Mesendoderm (in vitro differentiated cells): ENCODE data around the gene BCDIN3D.
"Not testable (repeated sequence)": the region's sequence is repeated elsewhere in the genome, so short reads cannot be mapped to it uniquely, and the experiment has no call there.

Source experiments
- DNase-seq: peaks from one replicate; pipeline ENCODE4 v3.0.0; 2013
- H2AK5ac ChIP-seq: 2 replicates; pipeline ENCODE4 v1.6.1; 2013; ENCODE audit warnings: low read length, inconsistent platforms
- H2BK120ac ChIP-seq: 2 replicates; pipeline ENCODE4 v1.6.1; 2013; ENCODE audit warnings: low read depth, mild to moderate bottlenecking, low read length, moderate library complexity, mixed read lengths
- H2BK15ac ChIP-seq: replicated peaks from 2 replicates; pipeline ENCODE4 v1.6.1; 2013; ENCODE audit warnings: low read depth, mild to moderate bottlenecking, moderate library complexity
- H2BK5ac ChIP-seq: 2 replicates; pipeline ENCODE4 v1.6.1; 2013; ENCODE audit warnings: low read length, inconsistent platforms
- H3K18ac ChIP-seq: 2 replicates; pipeline ENCODE4 v1.6.1; 2013; ENCODE audit warnings: mild to moderate bottlenecking, low read length, mixed read lengths
- H3K23ac ChIP-seq: one replicate; pipeline ENCODE4 v1.6.1; 2013; ENCODE audit warnings: low read length
- H3K27ac ChIP-seq: 2 replicates; pipeline ENCODE4 v1.5.1; 2013; ENCODE audit warnings: low read depth, mild to moderate bottlenecking, inconsistent platforms, low read length, moderate library complexity
- H3K27me3 ChIP-seq: 2 replicates; pipeline ENCODE4 v1.6.1; 2013; ENCODE audit warnings: low read length, control low read depth, mild to moderate bottlenecking, inconsistent platforms; ENCODE audit not compliant: insufficient read depth, poor library complexity
- H3K36me3 ChIP-seq: 2 replicates; pipeline ENCODE4 v1.6.1; 2013; ENCODE audit warnings: low read length, inconsistent platforms; ENCODE audit not compliant: control insufficient read depth, insufficient read depth
- H3K4ac ChIP-seq: one replicate; pipeline ENCODE4 v1.6.1; 2013; ENCODE audit warnings: low read depth, mild to moderate bottlenecking, low read length, moderate library complexity
- H3K4me1 ChIP-seq: 2 replicates; pipeline ENCODE4 v1.6.1; 2013; ENCODE audit warnings: low read depth, low read length, inconsistent platforms; ENCODE audit not compliant: control insufficient read depth
- H3K4me2 ChIP-seq: 2 replicates; pipeline ENCODE4 v1.6.1; 2013; ENCODE audit warnings: low read length
- H3K4me3 ChIP-seq: 2 replicates; pipeline ENCODE4 v1.5.1; 2013; ENCODE audit warnings: mild to moderate bottlenecking, low read length
- H3K56ac ChIP-seq: one replicate; pipeline ENCODE4 v1.6.1; 2013; ENCODE audit warnings: low read length
- H3K79me1 ChIP-seq: 2 replicates; pipeline ENCODE4 v1.6.1; 2013; ENCODE audit warnings: low read length, inconsistent platforms
- H3K79me2 ChIP-seq: 2 replicates; pipeline ENCODE4 v1.6.1; 2013; ENCODE audit warnings: mild to moderate bottlenecking, low read length; ENCODE audit not compliant: control insufficient read depth, insufficient read depth
- H3K9ac ChIP-seq: 2 replicates; pipeline ENCODE4 v1.6.1; 2013; ENCODE audit warnings: low read length, inconsistent platforms
- H4K5ac ChIP-seq: one replicate; pipeline ENCODE4 v1.6.1; 2013; ENCODE audit warnings: low read length
- H4K8ac ChIP-seq: one replicate; pipeline ENCODE4 v1.6.1; 2013; ENCODE audit warnings: low read depth, mild to moderate bottlenecking, control low read depth, low read length, moderate library complexity
- WGBS: extraction: QIAGEN DNeasy Blood & Tissue Kit; methylation state at CpG from one replicate; pipeline ENCODE4 v1.1.7; 2013; ENCODE audit warnings: low lambda C conversion rate, missing lambda C conversion rate; ENCODE audit not compliant: insufficient coverage; ENCODE audit errors: extremely low coverage; 5-methylcytosine and 5-hydroxymethylcytosine counted together

Gene BCDIN3D

DNA sequence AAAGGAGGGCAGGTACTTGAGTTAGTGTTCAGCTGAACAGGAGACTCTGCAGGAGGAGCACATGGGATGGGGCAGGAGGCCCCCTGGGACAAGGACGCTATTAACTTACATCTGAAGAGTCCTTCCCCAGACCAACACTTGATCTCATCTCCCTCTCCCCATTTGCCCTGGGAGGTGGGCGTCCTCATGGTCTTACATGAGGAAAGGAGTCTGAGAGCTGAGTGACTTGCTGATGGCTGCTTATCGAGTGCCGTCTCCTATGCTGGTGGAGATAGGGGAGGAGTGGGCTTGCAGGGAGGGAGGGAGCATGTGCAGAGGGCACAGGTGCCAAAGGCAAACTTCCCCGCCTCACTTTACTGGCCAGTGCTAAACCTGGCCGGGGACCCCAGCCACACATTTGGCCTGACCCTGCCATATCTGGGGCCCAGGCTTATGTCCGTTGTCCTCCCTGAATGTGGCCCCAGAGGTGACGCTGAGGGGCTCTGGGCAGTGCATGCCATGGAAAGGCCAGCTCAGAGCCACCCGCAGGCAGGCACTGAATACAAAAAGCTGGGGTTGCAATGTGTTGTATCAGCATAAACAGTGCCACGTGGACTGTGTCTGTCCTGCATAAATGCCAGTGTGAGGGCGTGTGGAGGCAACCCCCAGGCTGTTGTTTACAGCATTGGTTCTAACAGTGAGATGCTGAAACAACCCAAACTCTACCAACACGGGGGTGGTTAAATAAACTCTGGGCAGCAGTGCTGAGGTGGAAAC, 31.4 kb upstream of the BCDIN3D start:
- Histone ChIP-seq H3K27ac (no peak overlapping the region), H3K27me3 (no peaks in the 10 kb centered on the region), H3K18ac (no peak overlapping the region), H2AK5ac (no peak overlapping the region), H2BK15ac (no peak overlapping the region), H3K4me3 (no peak overlapping the region), H3K23ac (no peak overlapping the region), H2BK120ac (no peak overlapping the region), H4K8ac (no peak overlapping the region), H3K4me2 (no peak overlapping the region), H3K4ac (no peak overlapping the region), H2BK5ac (no peak overlapping the region), H3K9ac (no peak overlapping the region), H4K5ac (no peak overlapping the region), H3K79me2 (no peaks in the 10 kb centered on the region), H3K56ac (no peak overlapping the region), H3K36me3 (no peaks in the 10 kb centered on the region), H3K4me1 (no peaks in the 10 kb centered on the region), H3K79me1 (no peaks in the 10 kb centered on the region)
- DNase-seq, result no peak
- no CpG with 5 or more reads among the region's 12 CpGs for WGBS

DNA sequence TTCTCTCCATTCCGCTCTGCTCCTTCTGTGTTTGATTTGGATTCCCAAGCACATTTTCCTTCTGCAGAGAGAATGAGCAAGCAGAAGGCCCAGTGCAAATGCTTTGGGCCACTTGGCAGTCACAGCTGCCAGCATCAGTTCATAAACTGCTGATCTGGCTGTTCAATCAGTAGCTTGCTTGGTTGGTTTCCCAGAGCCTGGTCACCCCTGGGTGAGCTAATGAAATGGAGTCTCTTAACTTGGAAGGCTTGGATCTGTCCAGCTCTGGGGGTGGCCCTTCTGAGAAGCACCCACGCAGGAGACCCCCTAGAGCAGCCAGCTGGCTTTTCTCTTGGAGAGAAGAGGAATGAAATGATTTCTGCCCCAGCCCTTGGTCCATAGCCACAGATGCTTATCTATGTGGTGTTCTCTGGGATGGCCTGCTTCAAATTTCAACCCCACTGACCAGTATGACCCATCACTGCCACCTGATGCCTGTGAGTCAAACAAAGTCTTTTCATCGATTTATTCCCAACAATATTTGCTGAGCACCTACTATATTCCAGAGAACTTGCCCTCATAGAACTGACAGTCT, 30.5 kb upstream of the BCDIN3D start:
- no peak overlapping the region for H3K4me3 ChIP-seq
- H4K8ac ChIP-seq, result no peak overlapping the region
- no CpG with 5 or more reads among the region's 3 CpGs for WGBS

DNA sequence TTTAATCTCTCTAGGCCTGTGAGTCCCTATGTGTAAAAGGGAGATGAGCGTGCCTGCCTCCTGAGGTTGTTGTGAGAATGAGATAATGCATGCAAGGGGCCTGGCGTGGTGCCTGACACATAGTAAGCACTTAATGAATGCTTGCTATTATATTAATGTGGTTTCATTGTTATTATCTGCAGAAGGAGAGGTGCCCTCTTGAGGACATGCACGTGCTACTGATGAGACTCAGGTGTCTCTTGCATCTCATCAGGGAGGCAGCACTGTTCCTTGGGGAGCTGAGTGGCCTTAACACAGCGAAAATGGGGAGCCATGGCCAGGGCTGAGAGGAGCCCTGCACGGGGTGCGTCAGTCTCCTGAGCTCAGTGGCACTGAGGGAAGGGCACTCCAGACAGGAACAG, 29.9 kb upstream of the BCDIN3D start:
- DNase-seq, result no peak

More for the DNA sequence above, 30.5 kb upstream of the BCDIN3D start:
- Histone ChIP-seq H3K79me2 (no peaks in the 10 kb centered on the region), H3K4me2 (no peak overlapping the region), H2BK120ac (no peak overlapping the region), H3K9ac (no peak overlapping the region), H3K36me3 (no peaks in the 10 kb centered on the region), H3K4ac (no peak overlapping the region), H3K4me1 (no peaks in the 10 kb centered on the region), H2BK15ac (no peak overlapping the region), H2AK5ac (no peak overlapping the region), H2BK5ac (no peak overlapping the region), H3K27me3 (no peaks in the 10 kb centered on the region), H3K27ac (no peak overlapping the region), H3K79me1 (no peaks in the 10 kb centered on the region), H4K5ac (no peak overlapping the region), H3K23ac (no peak overlapping the region), H3K18ac (no peak overlapping the region), H3K56ac (no peak overlapping the region)
- DNase-seq, result no peak

DNA sequence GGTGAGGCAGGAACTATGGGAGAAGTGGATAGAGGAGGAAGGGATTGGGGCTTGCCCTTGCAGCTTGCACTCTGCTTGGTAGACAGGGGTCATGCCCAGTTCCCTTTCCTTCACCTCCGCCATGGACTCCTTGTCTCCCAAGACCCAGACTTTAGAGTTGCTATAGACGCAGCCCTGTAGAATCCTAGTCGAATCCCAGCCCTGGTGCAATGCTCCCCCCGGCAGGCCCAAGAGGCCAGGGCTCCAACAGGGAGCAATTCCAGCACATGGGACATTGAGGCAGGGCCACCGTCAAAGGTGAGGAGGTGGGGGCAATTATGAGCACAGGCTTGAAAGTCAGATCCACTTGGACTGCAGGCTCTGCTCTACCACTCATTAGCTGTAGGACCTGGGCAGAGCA, 29.5 kb upstream of the BCDIN3D start:
- Histone ChIP-seq H3K27ac (no peak overlapping the region), H4K8ac (no peak overlapping the region), H2AK5ac (no peak overlapping the region), H3K23ac (no peak overlapping the region), H3K4me1 (no peaks in the 10 kb centered on the region), H3K36me3 (no peaks in the 10 kb centered on the region), H3K79me1 (no peaks in the 10 kb centered on the region), H4K5ac (no peak overlapping the region), H2BK15ac (no peak overlapping the region), H3K79me2 (no peaks in the 10 kb centered on the region), H3K18ac (no peak overlapping the region), H3K9ac (no peak overlapping the region), H3K4ac (no peak overlapping the region), H3K56ac (no peak overlapping the region), H2BK120ac (no peak overlapping the region), H3K4me2 (no peak overlapping the region), H3K27me3 (no peaks in the 10 kb centered on the region), H2BK5ac (no peak overlapping the region), H3K4me3 (no peak overlapping the region)
- DNase-seq, result no peak
- no CpG with 5 or more reads among the region's 5 CpGs for WGBS

More for the DNA sequence above, 29.9 kb upstream of the BCDIN3D start:
- Histone ChIP-seq H3K4me1 (no peaks in the 10 kb centered on the region), H4K8ac (no peak overlapping the region), H3K23ac (no peak overlapping the region), H3K9ac (no peak overlapping the region), H2BK5ac (no peak overlapping the region), H3K27ac (no peak overlapping the region), H3K79me2 (no peaks in the 10 kb centered on the region), H2AK5ac (no peak overlapping the region), H3K27me3 (no peaks in the 10 kb centered on the region), H3K36me3 (no peaks in the 10 kb centered on the region), H3K18ac (no peak overlapping the region), H2BK120ac (no peak overlapping the region), H4K5ac (no peak overlapping the region), H3K79me1 (no peaks in the 10 kb centered on the region), H3K56ac (no peak overlapping the region), H3K4me3 (no peak overlapping the region), H3K4ac (no peak overlapping the region), H3K4me2 (no peak overlapping the region), H2BK15ac (no peak overlapping the region)
- WGBS, result no CpG with 5 or more reads among the region's 6 CpGs

DNA sequence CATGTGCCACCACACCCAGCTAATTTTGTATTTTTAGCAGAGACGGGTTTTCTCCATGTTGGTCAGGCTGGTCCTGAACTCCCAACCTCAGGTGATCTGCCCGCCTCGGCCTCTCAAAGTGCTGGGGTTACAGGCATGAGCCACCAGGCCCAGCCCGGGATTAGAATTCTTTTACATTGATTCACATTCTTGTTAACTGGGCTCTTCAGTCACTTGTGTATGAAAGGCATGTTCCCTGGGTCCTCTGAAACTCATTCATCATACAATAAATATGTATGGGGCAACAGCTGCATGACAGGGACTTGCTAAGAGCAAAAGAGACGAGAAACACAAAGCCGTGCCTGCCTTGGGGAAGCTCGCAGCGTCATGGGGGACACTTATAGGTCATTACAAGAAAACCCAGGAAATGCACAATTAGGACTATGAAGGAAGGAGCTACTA, 28.9 kb upstream of the BCDIN3D start:
- not testable (repeated sequence) for H3K18ac ChIP-seq, H2BK5ac ChIP-seq, H3K27me3 ChIP-seq, H2BK120ac ChIP-seq, DNase-seq, H3K9ac ChIP-seq, H3K79me2 ChIP-seq, H2BK15ac ChIP-seq, H3K4ac ChIP-seq, H3K36me3 ChIP-seq, H3K79me1 ChIP-seq, H4K8ac ChIP-seq, H3K23ac ChIP-seq, H3K4me1 ChIP-seq, H3K4me2 ChIP-seq, H2AK5ac ChIP-seq, H3K4me3 ChIP-seq, H3K56ac ChIP-seq, H4K5ac ChIP-seq, H3K27ac ChIP-seq
- WGBS, result no CpG with 5 or more reads among the region's 8 CpGs

DNA sequence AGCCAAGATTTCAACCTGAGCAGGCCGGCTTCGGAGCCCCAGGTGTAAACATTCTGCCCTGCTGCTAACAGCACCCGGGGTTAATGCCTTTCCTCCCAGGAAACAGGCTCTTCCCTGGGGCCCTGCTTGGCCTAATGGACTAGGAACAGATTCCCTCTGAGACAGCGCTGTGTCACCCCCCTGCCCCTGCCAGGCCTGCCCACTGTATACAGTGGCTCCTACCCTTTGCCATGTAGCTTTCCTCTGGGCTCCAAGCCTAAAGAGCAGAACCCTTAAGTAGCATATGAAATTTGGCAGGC, 28.3 kb upstream of the BCDIN3D start:
- WGBS, result no CpG with 5 or more reads among the region's 4 CpGs
- no peak overlapping the region for H3K4me3 ChIP-seq
- H3K79me2 ChIP-seq, result no peaks in the 10 kb centered on the region
- no peak overlapping the region for H4K5ac ChIP-seq
- H3K4me2 ChIP-seq, result no peak overlapping the region
- H4K8ac ChIP-seq, result no peak overlapping the region
- H3K27ac ChIP-seq, result no peak overlapping the region
- no peaks in the 10 kb centered on the region for H3K36me3 ChIP-seq
- H3K79me1 ChIP-seq, result no peaks in the 10 kb centered on the region
- H2BK15ac ChIP-seq, result no peak overlapping the region
- no peak overlapping the region for H2BK5ac ChIP-seq
- no peak overlapping the region for H2AK5ac ChIP-seq
- no peak overlapping the region for H3K56ac ChIP-seq
- DNase-seq, result no peak
- H3K18ac ChIP-seq, result no peak overlapping the region
- H3K27me3 ChIP-seq, result no peaks in the 10 kb centered on the region
- H2BK120ac ChIP-seq, result no peak overlapping the region
- no peak overlapping the region for H3K23ac ChIP-seq
- H3K4ac ChIP-seq, result no peak overlapping the region
- H3K4me1 ChIP-seq, result no peaks in the 10 kb centered on the region
- no peak overlapping the region for H3K9ac ChIP-seq
